Lung microvascular endothelial cell (primary cell): ENCODE measurements around the gene IRS2. TPM values are rescaled to one million over a fixed set of nuclear protein-coding genes. Genes with fewer than 3 reads are reported as not detected.
"Not testable (repeated sequence)": the region's sequence is repeated elsewhere in the genome, so short reads cannot be mapped to it uniquely, and the experiment has no call there.

Experiments used
- DNase-seq, 2 donors: peaks; one replicate each; pipeline versions ENCODE4 v3.0.0 to v3.0.0-alpha.2; 2010; ENCODE audit warnings: low read depth in 2 of 2
- total RNA-seq: library from RNA; depleted of rRNA; stranded (reverse); fragments of >200 nt; gene quantifications from 2 replicates; pipeline ENCODE4 v1.2.1, GENCODE V29; 2014

Gene IRS2, protein sequence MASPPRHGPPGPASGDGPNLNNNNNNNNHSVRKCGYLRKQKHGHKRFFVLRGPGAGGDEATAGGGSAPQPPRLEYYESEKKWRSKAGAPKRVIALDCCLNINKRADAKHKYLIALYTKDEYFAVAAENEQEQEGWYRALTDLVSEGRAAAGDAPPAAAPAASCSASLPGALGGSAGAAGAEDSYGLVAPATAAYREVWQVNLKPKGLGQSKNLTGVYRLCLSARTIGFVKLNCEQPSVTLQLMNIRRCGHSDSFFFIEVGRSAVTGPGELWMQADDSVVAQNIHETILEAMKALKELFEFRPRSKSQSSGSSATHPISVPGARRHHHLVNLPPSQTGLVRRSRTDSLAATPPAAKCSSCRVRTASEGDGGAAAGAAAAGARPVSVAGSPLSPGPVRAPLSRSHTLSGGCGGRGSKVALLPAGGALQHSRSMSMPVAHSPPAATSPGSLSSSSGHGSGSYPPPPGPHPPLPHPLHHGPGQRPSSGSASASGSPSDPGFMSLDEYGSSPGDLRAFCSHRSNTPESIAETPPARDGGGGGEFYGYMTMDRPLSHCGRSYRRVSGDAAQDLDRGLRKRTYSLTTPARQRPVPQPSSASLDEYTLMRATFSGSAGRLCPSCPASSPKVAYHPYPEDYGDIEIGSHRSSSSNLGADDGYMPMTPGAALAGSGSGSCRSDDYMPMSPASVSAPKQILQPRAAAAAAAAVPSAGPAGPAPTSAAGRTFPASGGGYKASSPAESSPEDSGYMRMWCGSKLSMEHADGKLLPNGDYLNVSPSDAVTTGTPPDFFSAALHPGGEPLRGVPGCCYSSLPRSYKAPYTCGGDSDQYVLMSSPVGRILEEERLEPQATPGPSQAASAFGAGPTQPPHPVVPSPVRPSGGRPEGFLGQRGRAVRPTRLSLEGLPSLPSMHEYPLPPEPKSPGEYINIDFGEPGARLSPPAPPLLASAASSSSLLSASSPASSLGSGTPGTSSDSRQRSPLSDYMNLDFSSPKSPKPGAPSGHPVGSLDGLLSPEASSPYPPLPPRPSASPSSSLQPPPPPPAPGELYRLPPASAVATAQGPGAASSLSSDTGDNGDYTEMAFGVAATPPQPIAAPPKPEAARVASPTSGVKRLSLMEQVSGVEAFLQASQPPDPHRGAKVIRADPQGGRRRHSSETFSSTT (N-terminal part only)
- 0.65 and 1.4 TPM in 2 replicates for total RNA-seq

DNA sequence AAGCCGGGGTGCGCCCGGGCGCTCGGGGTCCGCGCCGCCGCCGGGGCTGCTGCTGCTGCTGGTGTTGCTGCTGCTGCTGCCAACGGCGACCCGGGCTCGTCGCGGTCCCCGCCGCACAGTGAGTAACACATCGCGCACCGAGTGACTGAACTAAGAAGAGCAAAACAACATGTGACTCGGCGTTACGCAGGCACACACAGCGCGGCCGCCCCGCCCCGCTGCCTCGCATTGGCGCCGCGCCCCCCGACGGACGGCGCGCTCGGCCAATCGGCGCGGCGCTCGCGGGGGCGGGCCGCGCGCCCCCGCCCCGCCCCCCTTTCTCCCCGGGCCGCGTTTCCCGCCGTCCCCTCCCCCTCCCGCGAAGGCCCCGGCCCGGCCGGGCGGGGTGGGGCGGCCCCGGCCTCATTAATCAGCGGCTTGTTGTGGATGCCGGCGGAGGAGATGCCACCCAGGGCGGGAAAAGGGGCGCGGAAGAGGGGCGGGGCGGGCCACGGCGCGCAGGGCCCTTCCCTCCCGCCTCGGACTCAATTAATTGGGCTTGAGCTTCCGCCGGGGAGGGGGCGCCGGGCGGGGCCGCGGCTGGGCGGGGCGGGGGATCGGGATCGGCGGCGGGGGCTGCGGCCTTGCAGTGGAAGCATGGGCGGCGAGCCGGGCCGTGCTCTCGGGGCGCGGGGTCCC, at the start of gene IRS2:
IRS2 (minus strand) TSS at position 127 of the 678 bp plus-strand sequence. CDS start 530 bp downstream, outside the sequence.
- DNase-seq, result peak; percentile 91 to 97

GRCh38 chr13:109834973-109835720, 48.8 kb upstream of the IRS2 start:
- no peak for DNase-seq

- DNase-seq, result no peak
Observed at GRCh38 chr13:109833940-109834339, 47.6 kb upstream of the IRS2 start.

DNA sequence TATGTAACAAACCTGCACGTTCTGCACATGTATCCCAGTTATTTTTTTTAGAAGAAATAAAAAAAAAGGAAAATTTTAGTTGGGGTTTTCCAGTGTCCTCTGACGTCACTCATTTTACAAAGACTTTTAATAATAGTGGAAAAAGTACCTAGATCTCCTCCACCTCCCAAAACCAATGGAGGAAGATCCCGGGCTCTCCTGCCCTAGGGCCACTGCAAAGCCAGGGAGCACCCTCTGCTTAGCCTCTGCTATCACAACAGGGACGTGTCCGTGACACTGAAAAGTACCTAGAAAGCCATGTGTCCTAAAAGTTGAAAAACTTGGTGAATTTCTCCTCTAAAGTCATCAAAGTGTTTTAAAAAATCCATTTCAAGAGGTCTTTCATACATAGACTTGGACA, 46.7 kb upstream of the IRS2 start:
- DNase-seq, result no peak

DNA sequence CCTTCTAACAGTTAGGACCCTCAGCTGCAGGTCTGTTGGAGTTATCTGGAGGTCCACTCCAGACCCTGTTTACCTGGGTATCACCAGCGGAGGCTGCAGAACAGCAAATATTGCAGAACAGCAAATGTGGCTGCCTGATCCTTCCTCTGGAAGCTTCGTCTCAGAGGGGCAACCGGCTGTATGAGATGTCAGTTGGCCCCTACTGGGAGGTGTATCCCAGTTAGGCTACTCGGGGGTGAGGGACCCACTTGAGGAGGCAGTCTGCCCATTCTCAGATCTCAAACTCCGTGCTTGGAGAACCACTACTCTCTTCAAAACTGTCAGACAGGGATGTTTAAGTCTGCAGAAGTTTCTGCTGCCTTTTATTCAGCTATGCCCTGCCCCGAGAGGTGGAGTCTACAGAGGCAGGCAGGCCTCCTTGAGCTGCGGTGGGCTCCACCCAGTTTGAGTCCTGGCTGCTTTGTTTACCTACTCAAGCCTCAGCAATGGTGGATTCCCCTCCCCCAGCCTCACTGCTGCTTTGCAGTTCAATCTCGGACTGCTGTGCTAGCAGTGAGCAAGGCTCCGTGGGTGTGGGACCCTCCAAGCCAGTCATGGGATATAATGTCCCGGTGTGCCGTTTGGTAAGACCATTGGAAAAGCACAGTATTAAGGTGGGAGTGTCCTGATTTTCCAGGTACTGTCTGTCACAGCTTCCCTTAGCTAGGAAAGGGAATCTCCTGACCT, 42.4 kb upstream of the IRS2 start:
- not testable (repeated sequence) for DNase-seq

DNA sequence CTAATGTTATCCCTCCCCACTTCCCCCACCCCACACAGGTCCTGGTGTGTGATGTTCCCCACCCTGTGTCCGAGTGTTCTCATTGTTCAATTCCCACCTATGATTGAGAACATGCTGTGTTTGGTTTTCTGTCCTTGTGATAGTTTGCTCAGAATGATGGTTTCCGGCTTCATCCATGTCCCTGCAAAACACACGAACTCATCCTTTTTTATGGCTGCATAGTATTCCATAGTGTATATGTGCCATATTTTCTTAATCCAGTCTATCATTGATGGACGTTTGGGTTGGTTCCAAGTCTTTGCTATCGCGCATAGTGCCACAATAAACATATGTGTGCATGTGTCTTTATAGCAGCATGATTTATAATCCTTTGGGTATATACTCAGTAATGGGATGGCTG, 36.8 kb upstream of the IRS2 start:
- not testable (repeated sequence) for DNase-seq

- no peak for DNase-seq
Observed at GRCh38 chr13:109821103-109821502, 34.7 kb upstream of the IRS2 start.

DNA sequence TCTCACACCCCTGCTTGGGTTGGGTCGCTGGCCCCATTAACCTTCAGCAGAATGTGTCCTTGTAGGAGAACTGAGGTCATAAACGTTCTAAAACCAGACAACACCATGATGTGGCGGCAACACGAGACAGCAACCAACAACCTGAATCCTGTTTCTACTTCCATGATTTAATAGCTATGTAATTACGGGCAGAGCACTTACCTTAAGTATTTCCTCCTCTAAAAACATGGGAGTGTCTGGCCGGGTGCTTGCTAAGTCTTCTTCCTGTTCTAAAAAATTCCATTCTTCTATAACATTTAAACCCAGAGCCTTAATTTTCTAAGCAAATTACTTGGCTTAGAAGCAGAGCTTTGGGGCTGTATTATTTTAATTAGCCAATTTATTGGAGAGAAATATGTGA, 33.5 kb upstream of the IRS2 start:
- DNase-seq, result no peak

DNA sequence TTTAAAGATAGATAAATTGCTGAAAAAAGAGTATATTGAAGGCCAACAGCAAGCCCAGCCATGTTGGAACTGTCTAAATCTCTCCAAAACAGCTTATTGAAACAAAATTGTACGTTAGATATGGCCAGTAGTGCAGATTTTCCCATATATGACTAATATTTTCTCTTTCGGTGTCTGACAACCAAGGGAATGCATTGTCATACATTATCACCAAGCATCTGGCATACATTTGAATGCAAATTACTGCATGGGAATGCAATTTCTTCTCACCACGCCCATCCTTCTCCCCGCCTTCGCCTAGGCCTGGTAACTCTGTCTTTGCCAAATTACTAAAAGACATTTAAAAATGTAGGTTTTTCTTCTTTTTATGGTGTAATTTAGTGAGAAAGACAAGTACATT, 32.5 kb upstream of the IRS2 start:
- DNase-seq, result no peak

DNA sequence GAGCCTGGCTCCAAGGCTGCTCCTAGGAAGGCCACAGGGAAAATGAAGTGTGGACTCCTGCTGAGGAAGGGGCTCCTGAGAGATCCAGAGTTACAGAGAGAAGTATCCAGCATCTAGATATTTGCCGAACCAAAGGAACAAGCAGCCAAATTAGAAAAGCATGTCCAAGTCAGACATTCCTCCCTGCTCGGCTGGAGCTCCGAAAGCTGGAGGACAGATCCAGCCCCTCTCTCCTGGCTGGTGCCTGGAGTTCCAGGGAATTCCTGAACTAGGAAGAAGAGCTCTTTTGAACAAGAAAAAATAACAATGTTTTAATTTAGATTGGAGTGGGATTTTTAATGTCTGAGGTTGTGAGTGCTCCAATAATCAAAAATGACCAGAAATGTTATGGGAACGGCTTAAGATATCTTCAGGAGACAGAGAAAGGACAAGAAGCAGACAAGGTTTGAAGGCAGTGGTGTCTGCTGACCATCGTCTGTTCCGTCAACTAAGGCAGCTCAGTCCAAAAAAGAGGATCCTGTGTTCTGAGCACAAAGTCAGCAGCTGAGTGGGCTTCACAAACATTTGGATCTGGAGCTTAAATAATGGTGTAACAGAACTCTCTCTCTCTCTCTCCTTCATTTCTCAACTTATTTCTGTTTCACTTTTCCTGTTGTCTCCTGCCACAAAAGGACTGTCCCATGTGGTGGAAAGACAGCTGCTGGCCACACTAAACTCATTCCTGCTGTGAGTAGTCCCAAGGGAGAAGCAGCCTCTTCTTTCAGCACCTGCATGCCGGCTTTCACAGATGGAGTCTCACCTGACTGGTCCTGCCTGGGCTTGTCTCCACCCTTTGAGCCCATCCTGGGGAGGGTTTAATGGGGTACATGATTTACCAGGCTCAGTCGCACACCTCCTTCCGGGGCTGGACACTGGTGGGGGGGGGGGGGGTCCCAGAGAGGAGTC, 31.5 kb upstream of the IRS2 start:
- DNase-seq, result no peak

- DNase-seq, result no peak
Observed at GRCh38 chr13:109816808-109817203, 30.4 kb upstream of the IRS2 start.

- no peak for DNase-seq
Observed at GRCh38 chr13:109816112-109816807, 29.9 kb upstream of the IRS2 start.

DNA sequence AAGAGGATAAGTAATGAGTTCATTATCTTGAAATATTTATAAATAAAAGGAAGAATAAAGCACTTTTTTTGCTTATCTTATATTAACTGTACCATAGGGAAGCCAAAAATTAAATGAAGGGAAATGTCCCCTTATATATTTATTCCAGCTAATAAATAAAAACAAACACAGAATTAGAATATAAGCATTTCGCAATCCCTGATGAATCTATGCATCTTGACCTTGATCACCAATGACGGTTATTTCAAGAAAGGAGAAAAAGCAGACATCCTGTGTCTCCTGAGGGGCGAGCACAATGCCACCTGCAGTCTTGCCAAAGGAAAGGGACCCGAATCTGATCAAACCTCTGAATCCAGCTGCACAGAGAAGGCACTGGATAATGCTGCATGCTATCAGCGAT, 29.3 kb upstream of the IRS2 start:
- no peak for DNase-seq

- no peak for DNase-seq
Observed at GRCh38 chr13:109813663-109814062, 27.3 kb upstream of the IRS2 start.

- DNase-seq, result no peak
Observed at GRCh38 chr13:109812382-109812781, 26.0 kb upstream of the IRS2 start.

DNA sequence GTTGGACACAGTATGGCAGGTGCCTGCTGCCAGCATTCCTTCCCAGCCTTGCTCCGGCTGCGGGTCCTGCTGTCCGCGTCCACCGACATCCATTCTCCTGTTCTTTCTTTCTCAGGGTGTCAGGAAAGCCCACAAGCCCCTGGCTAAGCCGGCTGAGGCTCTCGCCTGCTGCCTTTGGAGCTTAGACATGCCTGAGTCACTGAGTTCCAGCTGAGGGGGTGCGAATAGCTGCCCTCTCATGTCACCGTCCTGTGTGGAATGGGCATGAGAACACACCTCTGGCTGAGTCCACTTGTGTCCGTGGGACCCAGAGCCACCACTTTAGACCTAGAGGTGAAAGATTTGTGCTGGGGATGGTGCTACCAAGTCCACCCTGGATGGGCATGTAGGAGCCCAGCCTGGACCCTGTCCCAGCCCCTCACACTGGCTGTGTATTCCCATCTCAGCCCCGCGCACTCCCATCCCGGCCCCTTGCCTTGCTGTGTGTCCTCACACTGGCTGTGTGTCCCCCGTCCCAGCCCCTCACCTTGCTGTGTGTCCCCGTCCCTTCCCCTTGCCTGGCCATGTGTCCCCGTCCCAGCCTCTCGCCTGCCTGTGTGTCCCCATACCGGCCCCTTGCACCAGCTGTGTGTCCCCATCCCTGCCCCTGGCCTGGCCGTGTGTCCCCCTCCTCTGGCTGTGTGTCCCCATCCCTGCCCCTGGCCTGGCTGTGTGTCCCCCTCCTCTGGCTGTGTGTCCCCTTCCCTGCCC, 24.6 kb upstream of the IRS2 start:
- no peak for DNase-seq

- no peak for DNase-seq
Observed at GRCh38 chr13:109809216-109809932, 23.0 kb upstream of the IRS2 start.
